GM18502 (cell line): Measurements from ENCODE around the gene PSMD13.
"Not testable (repeated sequence)": the region's sequence is repeated elsewhere in the genome, so short reads cannot be mapped to it uniquely, and the experiment has no call there.

Experiments used
- ATAC-seq: cut with Tn5 transposase; IDR thresholded peaks from one replicate; pipeline ENCODE4 v1.9.1; 2021; ENCODE audit warnings: mild to moderate bottlenecking; ENCODE audit not compliant: unreplicated experiment, poor library complexity

PSMD13 gene

DNA sequence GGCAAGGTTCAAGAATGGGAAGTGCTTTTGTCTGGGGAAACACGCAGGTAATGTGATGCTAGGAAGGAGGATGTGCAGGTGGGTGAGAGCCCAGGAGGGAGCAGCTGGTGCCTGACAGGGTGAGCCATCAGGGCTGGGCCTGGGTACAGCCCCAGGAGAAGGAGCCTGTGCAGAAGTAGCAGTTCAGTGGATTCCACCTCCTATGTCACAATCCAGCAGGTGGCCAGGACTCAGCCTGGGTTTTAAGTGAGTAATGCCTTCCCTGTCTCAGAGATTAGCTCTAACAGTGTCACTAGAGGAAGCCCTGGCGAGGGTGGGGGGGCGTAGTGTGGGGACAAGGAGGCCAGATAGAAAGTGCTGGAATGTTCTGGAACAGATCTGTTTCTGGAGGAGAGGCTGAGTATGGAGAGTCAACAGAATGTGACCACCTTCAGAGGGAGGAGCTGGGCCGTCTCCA, 21.2 kb upstream of the PSMD13 start:
- no peak for ATAC-seq

DNA sequence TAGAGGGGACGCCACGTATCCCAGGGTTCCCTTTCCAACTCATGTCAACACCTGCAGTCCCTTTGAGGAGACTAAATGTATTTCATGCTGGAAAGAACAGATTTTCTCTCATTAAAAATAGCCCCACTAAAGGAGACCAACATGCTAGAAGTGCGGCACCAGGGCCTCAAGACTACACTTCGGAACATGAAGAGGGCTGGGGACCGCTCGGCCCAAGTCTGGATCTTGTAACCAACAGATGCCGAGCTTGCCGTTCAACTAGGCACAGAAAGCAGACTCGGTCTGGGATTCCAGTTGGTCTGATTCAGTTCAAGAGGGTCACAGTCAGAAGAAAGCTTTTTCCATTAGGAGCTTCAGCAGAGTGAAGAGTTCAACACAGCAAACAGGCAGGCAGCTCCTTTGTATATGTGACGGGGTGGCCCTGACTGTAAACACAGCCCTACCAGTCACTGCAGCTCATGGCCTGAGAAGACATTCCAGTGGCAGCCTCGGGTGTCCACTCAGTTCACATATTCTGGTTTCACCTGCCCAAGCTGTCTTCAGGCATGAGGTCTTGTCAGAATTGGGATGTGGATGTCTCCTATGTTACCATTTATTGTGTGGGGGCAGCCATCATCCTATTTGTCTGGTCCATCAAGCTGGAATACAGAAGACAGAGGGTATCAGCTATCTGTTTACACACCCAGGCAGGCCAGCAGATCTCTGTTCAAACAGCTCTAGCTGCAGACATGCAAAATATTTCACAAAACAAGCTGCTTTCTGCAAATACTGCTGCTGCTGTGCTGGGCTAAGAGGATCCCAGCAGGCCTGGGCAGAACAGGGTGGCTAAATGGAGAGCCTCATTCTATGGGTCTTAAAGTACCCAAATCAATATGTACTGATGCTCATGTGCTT, 20.4 kb upstream of the PSMD13 start:
- ATAC-seq, result no peak

DNA sequence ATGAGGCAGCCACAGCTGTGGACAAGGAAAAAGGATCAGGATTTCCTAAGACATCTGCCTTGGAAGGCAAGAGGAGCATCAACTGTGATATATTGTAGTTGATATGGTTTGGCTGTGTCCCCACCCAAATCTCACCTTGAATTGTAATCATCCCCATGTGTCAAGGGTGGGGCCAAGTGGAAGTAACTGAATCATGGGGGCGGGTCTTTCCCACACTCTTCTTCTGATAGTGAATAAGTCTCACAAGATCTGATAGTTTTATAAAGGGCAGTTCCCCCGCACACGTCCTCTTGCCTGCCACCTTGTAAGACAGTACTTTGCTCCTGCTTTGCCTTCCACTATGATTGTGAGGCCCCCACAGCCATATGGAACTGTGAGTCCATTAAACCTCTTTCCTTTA, 19.1 kb upstream of the PSMD13 start:
- no peak for ATAC-seq

DNA sequence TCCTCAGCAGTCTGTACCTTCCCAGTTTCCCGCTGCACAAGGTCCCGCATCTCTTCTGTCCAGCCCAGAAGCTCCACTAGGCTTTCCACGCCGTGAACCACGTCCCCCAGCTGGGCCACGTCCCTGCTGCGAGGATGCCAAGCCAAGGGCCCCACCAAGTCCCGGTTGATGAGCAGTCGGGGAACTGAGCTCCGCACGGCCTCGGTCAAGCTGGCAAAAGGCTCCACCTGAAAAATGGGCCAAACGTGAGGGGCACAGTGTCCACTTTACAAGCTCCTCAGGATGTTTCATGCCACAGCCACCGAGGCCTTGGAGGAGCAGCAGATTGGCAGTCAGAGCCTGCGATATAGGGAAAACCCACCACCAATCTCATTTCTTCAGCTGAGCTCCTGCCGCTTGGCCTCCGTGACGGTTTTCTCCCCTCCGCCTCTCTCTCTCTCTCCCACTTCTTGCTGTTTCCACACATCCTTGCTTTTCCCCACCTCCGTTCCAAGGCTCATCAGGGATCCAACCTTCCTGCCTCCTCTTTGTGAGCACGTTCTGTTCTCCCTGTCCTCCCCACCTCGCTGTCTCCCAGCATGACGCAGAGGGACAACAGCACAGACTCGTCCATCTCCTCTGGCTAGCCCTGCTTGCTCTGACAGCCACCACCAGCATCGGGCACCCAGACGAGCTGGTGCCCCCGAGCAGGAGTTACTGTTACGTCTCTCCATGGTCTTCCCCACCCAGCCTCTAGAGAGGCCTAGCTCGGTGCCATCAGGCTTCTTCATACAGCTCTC, 17.8 kb upstream of the PSMD13 start:
- no peak for ATAC-seq

DNA sequence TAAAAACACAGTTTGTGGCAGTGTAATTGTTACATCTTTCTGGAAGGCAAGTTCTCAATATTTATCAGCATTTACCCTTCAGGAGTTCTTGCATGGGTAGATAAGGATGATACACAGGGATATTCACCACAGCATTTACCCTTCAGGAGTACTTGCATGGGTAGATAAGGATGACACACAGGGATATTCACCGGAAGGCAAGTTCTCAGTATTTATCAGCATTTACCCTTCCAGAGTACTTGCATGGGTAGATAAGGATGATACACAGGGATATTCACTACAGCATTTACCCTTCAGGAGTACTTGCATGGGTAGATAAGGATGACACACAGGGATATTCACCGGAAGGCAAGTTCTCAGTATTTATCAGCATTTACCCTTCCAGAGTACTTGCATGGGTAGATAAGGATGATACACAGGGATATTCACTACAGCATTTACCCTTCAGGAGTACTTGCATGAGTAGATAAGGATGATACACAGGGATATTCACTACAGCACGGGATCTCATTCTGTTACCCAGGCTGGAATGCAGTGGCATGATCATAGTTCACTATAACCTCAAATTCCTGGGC, 16.0 kb upstream of the PSMD13 start:
- ATAC-seq, result not testable (repeated sequence)

DNA sequence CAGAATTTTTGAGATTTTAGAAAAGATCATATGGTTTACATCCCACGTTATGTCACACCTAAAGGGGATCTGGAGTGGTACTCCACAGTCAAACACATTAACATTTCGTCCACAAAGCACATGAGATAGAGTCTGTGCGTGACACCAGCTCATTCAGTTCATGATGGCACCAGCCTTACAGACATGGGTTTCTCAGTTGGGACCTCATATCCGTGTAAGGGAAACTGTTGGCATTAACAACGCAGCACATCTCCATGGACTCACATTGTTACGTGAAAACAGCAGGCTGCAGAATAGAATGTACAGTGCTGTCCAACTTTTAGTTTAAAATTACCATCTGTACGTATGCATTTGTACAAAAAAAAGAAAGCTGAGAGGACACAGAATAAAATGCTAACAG, 15.2 kb upstream of the PSMD13 start:
- no peak for ATAC-seq

DNA sequence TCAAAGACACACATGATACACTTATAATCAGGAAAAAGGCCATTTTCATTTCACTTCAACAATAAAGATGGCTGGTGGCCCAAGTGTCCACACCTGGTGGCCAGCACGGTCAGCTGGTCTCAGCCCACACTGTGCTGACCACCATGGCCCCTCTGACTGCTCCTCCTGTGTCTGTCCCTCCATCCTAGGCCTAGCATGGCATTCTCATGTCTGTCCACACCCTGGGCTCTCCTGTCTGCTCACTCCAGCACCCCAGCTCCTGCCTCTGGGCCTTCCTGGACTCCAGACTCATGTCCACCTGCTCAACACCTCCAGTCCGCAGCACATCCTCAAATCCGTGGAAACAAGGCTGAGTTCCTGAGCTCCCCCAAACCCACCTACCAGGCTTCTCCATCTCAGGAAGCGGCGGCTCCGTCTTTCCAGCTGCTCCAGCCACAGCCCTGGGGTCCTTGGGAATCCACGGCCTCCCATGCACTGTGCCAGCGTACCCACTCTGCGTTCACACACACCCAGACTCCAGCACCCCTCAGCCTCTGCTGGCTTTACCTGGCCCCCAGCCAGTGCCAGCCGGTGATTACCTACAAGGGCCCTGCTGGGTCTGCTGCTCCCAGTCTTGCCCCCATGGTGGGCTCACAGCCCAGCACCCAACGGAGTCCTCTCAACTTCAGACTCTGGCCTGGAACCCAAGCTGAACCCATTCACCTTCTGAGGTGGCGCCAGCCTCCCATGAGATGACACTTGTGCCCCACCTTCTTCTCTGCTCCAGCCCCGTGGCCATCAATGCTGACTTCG, 14.6 kb upstream of the PSMD13 start:
- ATAC-seq, result no peak

DNA sequence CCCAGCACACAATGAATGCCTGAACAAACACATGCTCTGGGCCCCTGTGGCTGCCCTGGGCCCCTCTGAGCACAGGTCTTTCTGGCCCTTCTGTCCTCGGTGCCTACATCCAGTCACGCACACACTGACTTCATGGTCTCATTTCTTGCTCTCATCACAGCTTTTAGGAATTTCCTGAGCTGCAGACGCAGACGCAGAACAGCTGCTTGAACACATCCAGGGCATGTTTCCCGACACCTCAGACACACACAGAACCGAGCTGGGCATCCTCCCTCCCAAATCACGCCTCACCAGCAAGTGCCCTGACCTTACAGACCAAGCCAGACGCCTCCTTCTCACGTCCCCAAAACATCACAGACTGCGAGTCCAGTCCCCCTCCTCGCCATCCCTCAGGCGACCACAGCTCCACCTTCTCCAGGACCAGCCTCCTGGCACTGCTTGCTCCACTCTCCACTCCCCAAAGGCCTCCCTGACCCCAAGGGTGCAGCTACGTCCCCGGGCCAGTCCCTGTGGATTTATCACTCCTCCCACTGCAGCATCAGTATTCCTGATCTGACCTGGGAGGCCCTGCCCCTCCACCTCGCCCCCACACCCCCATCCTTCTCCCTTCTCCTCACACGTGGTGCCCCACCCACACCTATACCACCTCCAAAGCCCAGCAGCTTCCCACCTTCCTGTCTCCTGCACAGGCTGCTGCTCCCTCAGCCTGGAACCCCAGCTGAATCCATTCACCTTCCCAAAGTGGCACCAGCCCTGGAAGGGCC, 13.6 kb upstream of the PSMD13 start:
- no peak for ATAC-seq

DNA sequence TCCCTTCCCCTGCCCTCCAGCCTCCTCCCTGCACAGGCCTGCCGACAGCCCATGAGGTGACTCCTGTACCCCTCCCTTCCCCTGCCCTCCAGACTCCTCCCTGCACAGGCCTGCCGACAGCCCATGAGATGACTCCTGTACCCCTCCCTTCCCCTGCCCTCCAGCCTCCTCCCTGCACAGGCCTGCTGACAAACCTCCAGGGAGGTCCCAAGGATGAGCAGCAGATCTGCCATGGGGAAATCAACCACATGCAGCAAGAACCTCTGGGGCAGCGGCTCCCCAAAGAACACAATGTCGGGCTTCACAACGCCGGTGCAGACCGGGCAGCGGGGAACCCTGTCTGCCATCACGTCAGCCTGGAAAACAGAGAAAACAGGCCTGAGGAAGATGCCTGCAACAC, 12.9 kb upstream of the PSMD13 start:
- no peak for ATAC-seq

DNA sequence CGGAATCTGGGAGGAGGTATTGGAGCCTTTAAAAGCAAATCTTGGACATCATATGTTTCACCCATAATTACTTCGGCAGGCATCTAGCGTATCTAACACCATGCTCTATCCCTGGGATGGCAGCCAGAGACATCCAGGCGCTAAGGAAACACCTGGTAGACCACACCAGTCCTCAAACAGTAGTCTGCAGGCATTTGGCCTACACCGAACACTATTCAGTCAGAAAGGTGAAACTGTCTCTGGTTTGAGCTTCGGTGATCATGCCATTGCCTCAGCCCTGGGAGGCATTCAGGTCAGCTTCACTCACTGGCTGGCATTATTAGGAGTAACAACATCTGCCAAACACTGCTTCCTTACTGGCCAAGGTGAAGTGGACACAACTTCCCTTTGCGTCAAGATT, 12.4 kb upstream of the PSMD13 start:
- ATAC-seq, result no peak

DNA sequence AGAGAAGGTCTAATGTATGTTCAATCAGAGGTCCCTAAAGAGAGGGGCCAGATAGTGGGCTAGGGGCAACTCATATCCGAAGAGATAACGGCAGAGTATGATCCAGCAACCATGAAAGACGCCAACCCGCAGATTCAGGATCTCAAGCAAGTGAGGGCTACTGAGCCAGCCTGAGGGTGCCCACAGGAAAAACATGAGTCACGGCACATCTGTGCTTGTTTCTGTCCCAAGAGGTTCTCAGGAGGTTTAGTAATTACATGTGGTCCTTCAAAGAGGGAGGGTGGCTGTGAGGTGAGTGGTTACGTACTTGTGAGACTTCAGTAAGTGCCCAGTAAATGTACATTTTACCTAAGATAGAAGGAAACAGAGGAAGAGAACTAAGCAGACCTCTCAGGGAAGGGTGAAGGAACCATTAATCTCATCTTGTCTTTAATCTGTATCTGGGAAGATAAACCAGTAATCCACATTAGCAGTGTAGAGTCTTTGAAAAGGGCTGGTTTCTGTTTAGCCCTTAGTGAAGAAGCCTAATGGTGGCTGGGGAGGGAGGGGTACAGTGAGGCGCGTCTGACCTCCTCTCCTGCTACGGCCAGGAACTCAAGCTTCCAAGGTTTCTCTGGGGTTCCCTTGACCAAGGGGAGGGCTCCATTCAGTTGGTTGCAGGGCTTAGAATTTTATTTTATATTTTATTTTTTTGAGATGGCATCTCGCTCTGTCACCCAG, 10.9 kb upstream of the PSMD13 start:
- ATAC-seq, result no peak

DNA sequence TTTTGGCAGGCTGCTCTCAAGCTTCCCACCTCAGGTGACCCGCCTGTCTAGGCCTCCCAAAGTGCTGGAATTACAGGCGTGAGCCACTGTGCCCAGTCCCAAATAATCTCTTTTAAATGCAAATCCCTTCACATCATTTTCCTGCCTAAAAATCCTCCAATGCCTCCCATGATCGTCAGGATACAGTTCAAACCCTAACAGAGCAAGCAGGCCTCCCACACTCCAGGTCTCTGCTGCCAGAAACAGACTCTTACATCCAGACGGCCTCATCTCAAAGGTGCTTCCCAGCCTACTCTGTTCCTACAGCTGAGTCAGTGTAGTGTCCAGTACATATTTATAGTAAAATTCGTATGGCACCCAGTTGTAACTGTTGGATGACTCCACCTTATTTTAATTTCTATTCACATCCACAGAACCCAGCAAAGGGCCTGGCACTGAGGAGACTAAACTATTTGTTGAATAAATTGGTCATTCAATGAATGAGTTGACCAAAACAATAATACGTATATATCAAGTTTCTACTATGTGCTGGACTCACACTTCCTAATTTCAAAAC, 8.9 kb upstream of the PSMD13 start:
- ATAC-seq, result no peak

DNA sequence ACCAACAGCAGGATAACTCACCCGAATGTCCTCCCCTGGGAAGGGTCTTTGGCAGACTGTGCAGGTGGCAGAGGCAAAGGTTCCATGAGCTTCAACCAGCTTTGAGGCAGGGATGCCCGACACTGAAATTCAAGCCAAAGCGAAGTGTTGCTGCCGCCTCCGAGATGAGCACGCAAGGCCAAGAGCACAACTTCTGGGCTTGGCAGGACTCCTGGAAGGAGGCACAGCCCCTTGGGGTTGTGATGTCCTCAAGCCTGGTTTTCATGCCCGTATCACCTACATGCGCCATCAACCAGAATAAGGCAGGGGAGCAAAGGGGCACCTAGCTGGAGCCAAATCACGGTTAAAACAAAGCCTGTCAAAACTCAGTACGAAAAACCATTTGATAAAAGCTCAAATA, 6.3 kb upstream of the PSMD13 start:
- no peak for ATAC-seq

DNA sequence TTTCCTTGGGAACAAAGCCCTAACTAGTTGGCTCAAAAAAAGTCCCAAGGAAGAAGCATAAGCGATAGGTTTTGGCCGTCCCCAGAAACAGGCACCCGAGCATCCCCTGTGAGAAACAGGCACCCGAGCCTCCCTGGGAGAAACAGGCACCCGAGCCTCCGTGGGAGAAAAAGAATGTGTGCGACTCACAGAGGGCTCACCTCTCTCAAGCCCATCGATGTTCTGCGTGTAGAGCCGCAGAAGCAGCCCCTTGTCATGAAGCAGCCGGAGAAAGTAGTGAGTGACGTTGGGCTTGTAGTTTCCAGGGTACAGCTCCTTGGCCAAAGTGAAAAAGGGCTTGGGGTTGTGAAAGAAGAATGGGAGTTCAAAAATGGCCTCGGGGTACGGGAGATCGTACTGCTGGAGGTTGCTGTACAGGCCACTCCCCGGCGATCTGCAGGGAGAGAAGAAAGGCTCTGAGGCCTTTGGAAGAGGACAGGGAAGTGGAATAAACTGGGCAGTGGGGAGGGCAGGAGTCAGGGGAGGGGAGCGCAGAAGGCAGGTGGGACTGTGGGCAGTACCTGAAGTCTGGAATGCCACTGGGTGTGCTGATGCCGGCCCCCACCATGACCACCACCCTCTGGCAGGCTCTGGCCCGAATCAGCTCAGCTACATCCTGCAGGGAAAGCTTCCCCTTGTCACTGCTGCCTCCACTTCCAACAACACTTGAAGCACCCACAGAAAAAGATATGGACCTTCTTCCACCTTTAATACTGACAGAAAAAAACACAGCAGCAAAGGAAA, 3.8 kb upstream of the PSMD13 start:
- ATAC-seq, result no peak

DNA sequence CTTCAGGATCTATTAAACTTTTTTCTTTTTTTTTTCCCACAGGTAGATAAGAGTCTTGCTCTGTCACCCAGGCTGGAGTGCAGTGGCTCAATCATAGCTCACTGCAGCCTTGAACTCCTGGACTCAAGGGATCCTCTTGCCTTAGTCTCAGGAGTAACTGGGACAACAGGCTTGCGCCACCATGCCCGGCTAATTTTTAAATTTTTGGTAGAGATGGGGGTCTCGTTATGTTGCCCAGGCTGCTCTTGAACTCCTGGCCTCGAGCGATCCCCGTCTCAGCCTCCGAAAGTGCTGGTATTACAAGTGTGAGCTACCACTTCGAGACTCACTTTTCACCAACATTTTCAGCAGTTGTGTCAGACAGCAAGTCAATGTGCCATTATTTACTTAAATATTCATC, 1.6 kb upstream of the PSMD13 start:
- no peak for ATAC-seq

DNA sequence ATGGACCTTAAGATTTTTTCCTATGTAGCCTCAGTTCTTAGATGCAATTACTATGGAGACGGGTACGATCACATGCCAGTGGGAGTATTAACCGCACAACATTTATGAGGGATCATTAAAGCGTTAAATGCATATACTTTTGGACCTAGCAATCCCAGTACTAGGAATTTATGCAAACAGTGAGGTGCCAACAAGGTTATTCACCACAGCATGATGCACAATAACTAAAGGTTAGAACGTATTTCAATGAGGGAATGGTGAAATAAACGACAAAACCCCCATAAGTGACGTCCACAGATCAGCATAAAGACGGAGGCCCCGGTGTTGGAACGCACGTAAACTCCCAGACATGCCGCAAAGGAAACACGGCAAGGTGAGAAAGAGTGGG, 1.2 kb upstream of the PSMD13 start:
- peak; percentile 15 for ATAC-seq

DNA sequence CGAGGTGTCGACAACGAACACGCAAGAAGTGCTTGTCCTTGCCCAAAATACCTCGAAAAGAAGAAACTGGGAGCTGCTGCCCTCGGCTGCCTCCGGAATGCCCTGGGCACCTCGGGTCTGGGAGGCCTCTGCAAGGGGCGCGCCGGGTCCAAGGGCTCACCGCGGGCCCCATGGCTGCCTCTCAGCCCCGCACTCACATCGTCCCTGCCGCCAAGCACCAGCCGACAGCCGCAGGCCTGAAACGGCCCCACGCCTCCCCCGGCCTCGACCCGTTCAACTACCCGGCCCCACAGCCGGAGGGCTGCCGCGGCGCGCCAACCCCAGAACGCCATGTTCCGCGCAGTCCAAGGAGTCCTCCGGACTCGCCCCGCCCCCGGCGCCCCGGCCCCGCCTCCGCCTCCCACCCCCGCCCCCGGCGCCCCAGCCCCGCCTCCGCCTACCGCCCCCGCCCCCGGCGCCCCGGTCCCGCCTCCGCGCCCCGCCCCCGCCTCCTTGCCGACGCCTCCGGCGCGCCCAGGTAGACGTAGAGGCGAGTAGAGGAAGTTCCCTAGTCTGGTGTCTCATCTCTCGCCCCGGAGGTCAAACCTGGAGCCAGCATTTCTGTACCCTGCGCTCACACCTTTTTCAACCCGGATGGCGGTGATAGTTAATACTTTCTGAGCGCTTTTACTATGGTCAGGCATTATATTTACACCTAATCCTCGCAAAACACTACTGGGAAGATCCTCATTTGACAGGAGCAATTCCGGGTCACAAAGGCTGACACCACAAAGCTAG, 591 bp upstream of the PSMD13 start, which contains the start of gene SIRT3:
Gene SIRT3 (minus strand): TSS at position 346 of the 777 bp plus-strand sequence. CDS start 14 bp downstream, at position 332.
- ATAC-seq, result peak; percentile 78
